Pancreas (tissue), 10 donors: ENCODE measurements around the gene CCT6B. TPM values are rescaled to one million over a fixed set of nuclear protein-coding genes. Genes with fewer than 3 reads are reported as not detected.

Experiments used
- ATAC-seq, 4 donors: fragments of 200-7000 bp; cut with Tn5 transposase; one replicate each; pipeline versions ENCODE4 v1.8.0 to v1.9.1; 2020; ENCODE audit warnings: mild to moderate bottlenecking in 4 of 4, moderate library complexity in 4 of 4
- DNase-seq, 6 donors: peaks; one replicate each; pipeline ENCODE4 v3.0.0-alpha.2; 2020
- FAIRE-seq: peaks from 2 replicates; lab custom pipeline; 2012; peaks lifted over from hg19 to GRCh38; lab: Jason Lieb, UNC
- H3K27ac ChIP-seq, 4 donors: fragments of 200-600 bp; sonication (generic); 1 replicate in 3 of 4; 2 replicates in 1 of 4; pipeline versions ENCODE4 v1.5.0 to v1.8.0; 2020
- H3K27me3 ChIP-seq, 4 donors: fragments of 200-600 bp; one replicate each; pipeline ENCODE4 v1.8.0; 2021
- H3K36me3 ChIP-seq, 3 donors: fragments of 200-600 bp; sonication (generic) in 1 of 3; one replicate each; pipeline versions ENCODE4 v1.5.0 to v1.8.0; 2020 to 2021
- H3K4me1 ChIP-seq, 3 donors: fragments of 200-600 bp; one replicate each; pipeline ENCODE4 v1.8.0; 2021
- H3K4me3 ChIP-seq, 4 donors: fragments of 200-600 bp; sonication (generic) in 2 of 4; one replicate each; pipeline versions ENCODE4 v1.5.0 to v1.8.0; 2020 to 2021
- H3K9me3 ChIP-seq, 4 donors: fragments of 200-600 bp; one replicate each; pipeline ENCODE4 v1.8.0; 2021
- WGBS, 2 donors: extraction: QIAGEN DNeasy Blood & Tissue Kit; methylation state at CpG; one replicate each; pipeline ENCODE4 v1.1.7; 2013; 5-methylcytosine and 5-hydroxymethylcytosine counted together
- intact Hi-C, 3 donors: fragments of 100-400 bp; cut with DNase I; formaldehyde crosslinking; loops; one replicate each; pipeline versions ENCODE4 v1.11.1 to v1.14.2; 2022
- polyA plus RNA-seq, 2 donors: library from polyadenylated mRNA; stranded (reverse); fragments of 200-250 nt; gene quantifications; one replicate each; pipeline ENCODE4 v1.2.3, GENCODE V29; 2013
- total RNA-seq, 6 donors: library from RNA; stranded (reverse); fragmentation: NEBNext Ultra II Directional in 4 of 6; extraction: Animal tissue kit (Norgen Biotek cat#: 25700) in 4 of 6; gene quantifications; one replicate each; pipeline versions ENCODE4 v1.2.1 to v1.2.4, GENCODE V29; 2021 to 2023
- TF ChIP-seq, protein P1 (sequence below), 4 donors: fragments of 200-600 bp; sonication (generic) in 3 of 4; IDR thresholded peaks; one replicate each; pipeline versions ENCODE4 v1.5.0 to v1.8.0; 2021; ENCODE audit warnings: antibody characterized with exemption in 4 of 4
- donor health status: healthy with polysubstance abuse.
- donor health status: DM: no; HTN: no; CAD: no; lungs with moderate emphysema.
- donor health status: DM: no; HTN: no; CAD: no.
- donor health status: control.
- donor health status: control.
- donor health status: Bipolar disorder and iron deficiency.
- donor health status: DM: yes; HTN: yes; CAD: no.
- donor health status: DM: no; HTN: no; CAD: no.
- donor health status: DM: no; HTN: no; CAD: no.
- donor health status: DM: yes; HTN: yes; CAD: no.

Gene CCT6B
- total and polyA plus RNA-seq, 8 donors, result 0.68 to 4.0 (median 1.3) TPM

DNA sequence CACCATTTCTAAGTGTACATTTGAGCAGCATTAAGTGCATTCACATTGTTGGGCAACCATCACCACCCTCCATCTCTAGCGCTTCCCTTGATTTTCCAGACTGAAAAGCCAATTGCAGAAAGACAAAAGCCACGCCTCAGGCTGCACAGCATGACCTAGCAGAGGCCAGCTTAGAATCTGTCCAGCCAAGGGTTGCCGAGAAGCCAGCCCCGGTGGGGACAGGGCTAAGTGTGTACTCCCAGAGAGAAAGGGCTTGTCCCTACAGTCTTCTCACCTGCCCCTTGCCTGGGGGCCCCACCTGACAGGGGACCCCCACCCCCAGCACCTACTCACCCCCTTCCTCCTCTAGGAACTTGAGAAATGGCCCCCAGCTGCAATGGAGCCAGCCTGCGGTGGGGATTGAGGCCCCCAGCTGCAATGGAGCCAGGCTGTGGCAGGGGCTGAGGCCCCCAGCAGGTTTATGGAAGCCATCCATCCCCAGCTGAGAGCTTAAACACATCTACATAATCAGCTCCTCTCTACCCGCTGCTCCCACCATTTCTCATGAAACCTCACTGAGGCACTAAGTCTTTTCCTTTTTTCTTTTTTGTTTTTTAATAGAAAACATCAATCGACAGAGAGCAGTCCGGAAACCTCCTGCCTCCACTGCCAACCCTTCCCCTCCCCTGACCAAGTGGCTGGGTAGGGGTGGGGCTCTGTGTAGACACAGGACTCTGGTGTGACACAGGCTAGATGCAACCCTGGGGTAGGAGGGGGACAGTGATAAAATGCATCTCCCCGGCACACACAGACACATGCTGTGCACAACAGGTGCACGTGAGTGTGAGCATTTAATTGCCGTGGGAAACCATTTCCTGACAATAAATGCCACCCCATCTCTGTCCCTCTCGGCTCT, 77.9 kb downstream of the CCT6B start:
- no peak for DNase-seq
- no peaks in the 10 kb centered on the region for H3K9me3 ChIP-seq
- intact Hi-C loops, result no loop called here
- TF ChIP-seq, protein P1, sequence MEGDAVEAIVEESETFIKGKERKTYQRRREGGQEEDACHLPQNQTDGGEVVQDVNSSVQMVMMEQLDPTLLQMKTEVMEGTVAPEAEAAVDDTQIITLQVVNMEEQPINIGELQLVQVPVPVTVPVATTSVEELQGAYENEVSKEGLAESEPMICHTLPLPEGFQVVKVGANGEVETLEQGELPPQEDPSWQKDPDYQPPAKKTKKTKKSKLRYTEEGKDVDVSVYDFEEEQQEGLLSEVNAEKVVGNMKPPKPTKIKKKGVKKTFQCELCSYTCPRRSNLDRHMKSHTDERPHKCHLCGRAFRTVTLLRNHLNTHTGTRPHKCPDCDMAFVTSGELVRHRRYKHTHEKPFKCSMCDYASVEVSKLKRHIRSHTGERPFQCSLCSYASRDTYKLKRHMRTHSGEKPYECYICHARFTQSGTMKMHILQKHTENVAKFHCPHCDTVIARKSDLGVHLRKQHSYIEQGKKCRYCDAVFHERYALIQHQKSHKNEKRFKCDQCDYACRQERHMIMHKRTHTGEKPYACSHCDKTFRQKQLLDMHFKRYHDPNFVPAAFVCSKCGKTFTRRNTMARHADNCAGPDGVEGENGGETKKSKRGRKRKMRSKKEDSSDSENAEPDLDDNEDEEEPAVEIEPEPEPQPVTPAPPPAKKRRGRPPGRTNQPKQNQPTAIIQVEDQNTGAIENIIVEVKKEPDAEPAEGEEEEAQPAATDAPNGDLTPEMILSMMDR (IDR thresholded peaks at IDR 0.05), result no peak
- no peaks in the 10 kb centered on the region for H3K4me1 ChIP-seq
- no peak for ATAC-seq
- no peak for FAIRE-seq
- H3K36me3 ChIP-seq, result no peaks in the 10 kb centered on the region
- 26 to 34% methylated on average over 12 of the region's 12 CpGs for WGBS, 2 donors
- H3K27ac ChIP-seq, result no peak overlapping the region
- no peak overlapping the region for H3K4me3 ChIP-seq
- H3K27me3 ChIP-seq, result no peaks in the 10 kb centered on the region

DNA sequence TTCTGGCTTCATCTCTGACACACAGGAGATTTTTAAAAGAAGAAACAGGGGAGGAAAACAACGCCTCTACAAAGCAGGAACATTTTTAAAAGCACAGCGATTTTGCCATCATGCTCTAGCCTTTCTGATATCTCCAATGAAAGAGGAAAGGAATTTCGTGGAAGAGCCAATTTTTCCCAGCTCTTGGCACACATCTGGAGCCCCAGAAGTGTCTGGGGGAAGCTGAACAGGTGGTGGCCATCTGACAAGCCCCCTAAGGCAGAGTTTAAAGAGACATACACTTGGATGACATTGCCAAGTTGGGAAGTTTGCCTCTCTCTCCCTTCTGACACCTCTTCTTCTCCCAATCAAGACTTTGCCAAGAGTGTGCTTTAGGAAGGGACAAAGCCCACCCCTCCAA, 82.1 kb downstream of the CCT6B start:
- no peaks in the 10 kb centered on the region for H3K27me3 ChIP-seq
- H3K4me3 ChIP-seq, result no peak overlapping the region
- no peaks in the 10 kb centered on the region for H3K36me3 ChIP-seq
- no peak overlapping the region for H3K27ac ChIP-seq
- intact Hi-C loops, result no loop called here
- no peaks in the 10 kb centered on the region for H3K9me3 ChIP-seq
- TF ChIP-seq, protein P1 (IDR thresholded peaks at IDR 0.05), result no peak
- DNase-seq, result no peak
- FAIRE-seq, result no peak
- ATAC-seq, result no peak
- no peaks in the 10 kb centered on the region for H3K4me1 ChIP-seq
- WGBS, 2 donors, result 28 to 38% methylated on average over 3 of the region's 3 CpGs

Other genes with a start within 250 kb of the CCT6B start
- gene ZNF830, start 80 bp upstream of the CCT6B start, total RNA-seq, result 1 to 10 TPM; 3.8 to 9.7 (median 5.7) TPM
- 1 to 10 TPM; 4.0 to 9.3 TPM for gene ZNF830, start 80 bp upstream of the CCT6B start, polyA plus RNA-seq
- gene LIG3, start 19.1 kb upstream of the CCT6B start, total RNA-seq, result 10 to 100 TPM; 14.6 to 22.2 (median 18.8) TPM
- gene LIG3, start 19.1 kb upstream of the CCT6B start, polyA plus RNA-seq, result 10 to 100 TPM in 1 of 2 donors, 1 to 10 TPM in 1; 6.4 to 11.6 TPM
- gene RFFL, start 102.2 kb upstream of the CCT6B start, total RNA-seq, result 10 to 100 TPM; 12.9 to 24.4 (median 17.4) TPM
- gene RFFL, start 102.2 kb upstream of the CCT6B start, polyA plus RNA-seq, result 1 to 10 TPM; 3.6 to 5.9 TPM
- gene RAD51D, start 158.4 kb upstream of the CCT6B start, total RNA-seq, result 1 to 10 TPM; 4.4 to 9.4 (median 5.8) TPM
- 1 to 10 TPM; 4.3 to 4.9 TPM for gene RAD51D, start 158.4 kb upstream of the CCT6B start, polyA plus RNA-seq
- gene FNDC8, start 160.2 kb upstream of the CCT6B start, total RNA-seq, result not detected
- not detected for gene FNDC8, start 160.2 kb upstream of the CCT6B start, polyA plus RNA-seq
- 10 to 100 TPM; 10.6 to 32.2 (median 16.9) TPM for gene NLE1, start 180.8 kb upstream of the CCT6B start, total RNA-seq
- 1 to 10 TPM; 6.4 to 7.6 TPM for gene NLE1, start 180.8 kb upstream of the CCT6B start, polyA plus RNA-seq
- under 1 TPM in 2 of 6 donors, not detected in 4; 0.04 to 0.06 TPM for gene UNC45B, start 186.4 kb upstream of the CCT6B start, total RNA-seq
- under 1 TPM in 1 of 2 donors, not detected in 1; 0.02 TPM for gene UNC45B, start 186.4 kb upstream of the CCT6B start, polyA plus RNA-seq
- gene SLC35G3, start 232.9 kb upstream of the CCT6B start, total RNA-seq, result not detected
- gene SLC35G3, start 232.9 kb upstream of the CCT6B start, polyA plus RNA-seq, result not detected